Natural killer cell (primary cell): ENCODE measurements around the gene LRTM1. TPM values are rescaled to one million over a fixed set of nuclear protein-coding genes. Genes with fewer than 3 reads are reported as not detected.

Experiments
- ATAC-seq, 3 donors: fragments of 150-1000 bp in 2 of 3; fragments of 200-7000 bp in 1 of 3; cut with Tn5 transposase; 1 replicate in 1 of 3; 2 replicates in 2 of 3; pipeline ENCODE4 v1.10.0; 2021; ENCODE audit warnings: mild to moderate bottlenecking in 2 of 3, moderate library complexity in 2 of 3
- DNase-seq, 2 donors: peaks; one replicate each; pipeline versions ENCODE4 v3.0.0 to v3.0.0-alpha.2; 2013 to 2021; ENCODE audit warnings: mixed read lengths in 1 of 2
- H3K27ac ChIP-seq: one replicate; pipeline ENCODE4 v1.5.1; 2013; ENCODE audit warnings: mild to moderate bottlenecking, low read length
- H3K27me3 ChIP-seq: one replicate; pipeline ENCODE4 v1.6.1; 2013; ENCODE audit warnings: low read length; ENCODE audit not compliant: control insufficient read depth, insufficient read depth
- H3K36me3 ChIP-seq: one replicate; pipeline ENCODE4 v1.6.1; 2013; ENCODE audit warnings: low read length; ENCODE audit not compliant: control insufficient read depth, insufficient read depth
- H3K4me1 ChIP-seq: one replicate; pipeline ENCODE4 v1.6.1; 2013; ENCODE audit warnings: low read length; ENCODE audit not compliant: control insufficient read depth, insufficient read depth
- H3K4me3 ChIP-seq: one replicate; pipeline ENCODE4 v1.5.1; 2013; ENCODE audit warnings: low read length
- H3K9me3 ChIP-seq: one replicate; pipeline ENCODE4 v1.6.1; 2013; ENCODE audit warnings: low read length; ENCODE audit not compliant: control insufficient read depth, insufficient read depth
- H3K27ac Mint-ChIP-seq, 2 donors: one replicate each; pipeline ENCODE4 v1.8.0; 2022; ENCODE audit warnings: mild to moderate bottlenecking in 2 of 2, mixed read lengths in 2 of 2, moderate library complexity in 1 of 2
- H3K27me3 Mint-ChIP-seq, 2 donors: one replicate each; pipeline ENCODE4 v1.8.0; 2022; ENCODE audit warnings: low read depth in 2 of 2, mixed read lengths in 2 of 2
- H3K36me3 Mint-ChIP-seq: one replicate; pipeline ENCODE4 v1.8.0; 2022; ENCODE audit warnings: mixed read lengths
- H3K4me1 Mint-ChIP-seq, 2 donors: one replicate each; pipeline ENCODE4 v1.8.0; 2022; ENCODE audit warnings: mixed read lengths in 2 of 2
- H3K4me3 Mint-ChIP-seq: one replicate; pipeline ENCODE4 v1.8.0; 2022; ENCODE audit warnings: mild to moderate bottlenecking, moderate library complexity, mixed read lengths
- H3K9me3 Mint-ChIP-seq, 2 donors: one replicate each; pipeline ENCODE4 v1.8.0; 2022; ENCODE audit warnings: mixed read lengths in 2 of 2
- WGBS: methylation state at CpG from one replicate; pipeline ENCODE4 v1.1.7; 2013; ENCODE audit warnings: missing lambda C conversion rate; ENCODE audit not compliant: insufficient coverage; 5-methylcytosine and 5-hydroxymethylcytosine counted together
- intact Hi-C: fragments of 100-400 bp; cut with micrococcal nuclease; formaldehyde crosslinking; loops from one replicate; pipeline ENCODE4 v1.14.2; 2022
- total RNA-seq, 4 donors: library from RNA; stranded (reverse); fragments of 120-200 nt in 1 of 4; gene quantifications; one replicate each; pipeline versions ENCODE4 v1.2.3 to v1.2.4, GENCODE V29; 2013 to 2022
- TF ChIP-seq, protein P1 (sequence below): fragments of 200-600 bp; IDR thresholded peaks from one replicate; pipeline ENCODE4 v1.8.0; 2022; ENCODE audit warnings: antibody characterized with exemption

LRTM1 gene
- total RNA-seq = not detected
- 0.07 TPM for total RNA-seq (2013)

DNA sequence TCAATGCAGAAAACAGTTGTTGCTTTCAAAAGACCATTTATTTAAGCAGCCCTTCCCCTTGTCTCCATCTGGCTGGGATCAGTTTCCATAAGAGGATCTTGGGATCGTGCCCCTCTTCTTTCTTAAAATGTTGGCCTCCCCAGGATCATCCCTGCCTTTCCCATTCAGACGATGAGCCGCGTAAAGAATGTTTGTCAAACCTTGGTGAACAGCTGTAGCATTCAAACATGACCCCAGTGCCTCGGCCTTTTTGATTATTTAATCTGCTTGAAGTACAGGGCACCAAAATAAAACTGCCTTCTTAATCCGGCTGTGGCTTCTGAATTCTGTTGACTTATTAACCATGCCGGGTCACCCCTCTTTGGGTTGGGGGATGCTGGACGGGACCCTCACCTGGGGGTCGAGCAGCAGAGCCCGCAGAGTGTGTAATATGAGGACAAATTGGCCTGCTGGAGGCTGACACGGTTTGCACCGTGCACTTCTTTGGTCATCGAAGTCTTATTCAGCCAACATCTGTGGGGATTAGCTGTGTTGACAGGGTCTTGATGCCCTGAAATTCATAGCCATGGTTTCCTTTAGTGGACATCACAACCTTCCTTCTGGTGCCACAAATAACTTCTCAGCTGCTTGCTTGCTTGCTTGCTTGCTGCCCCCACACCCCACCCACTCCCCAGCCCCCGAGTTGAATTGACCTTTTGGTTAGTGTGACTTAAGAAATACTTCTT, at the start of gene LRTM1:
Gene LRTM1, minus strand, starts transcription at position 14 of the 725 bp plus-strand sequence. CDS start 148 bp downstream, outside the sequence.
- H3K4me3 Mint-ChIP-seq = no peak within 1 kb of the TSS
- no peaks in the 10 kb centered on the region for H3K4me1 Mint-ChIP-seq

DNA sequence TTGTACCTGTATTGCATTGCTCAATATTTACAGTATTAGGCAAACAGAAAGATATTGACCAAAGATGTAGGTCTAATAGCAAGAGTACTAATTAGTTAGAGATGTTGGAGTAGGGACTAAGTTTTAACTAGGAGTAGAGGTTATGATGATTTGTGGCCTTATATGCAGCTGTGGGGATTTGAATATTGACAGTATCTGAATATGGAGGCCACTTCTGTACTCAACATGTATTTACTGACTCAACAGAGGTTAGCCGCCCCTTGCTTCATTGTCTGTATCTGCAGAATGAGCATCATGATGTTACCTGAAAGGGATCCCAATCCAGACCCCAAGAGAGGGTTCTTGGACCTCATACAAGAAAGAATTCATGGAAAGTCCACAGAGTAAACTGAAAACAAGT, 49.6 kb upstream of the LRTM1 start:
- intact Hi-C loops = no loop called here
- Histone ChIP-seq H3K4me1 (no peaks in the 10 kb centered on the region), H3K27me3 (no peaks in the 10 kb centered on the region), H3K9me3 (no peaks in the 10 kb centered on the region), H3K36me3 (no peaks in the 10 kb centered on the region), H3K4me3 (no peak overlapping the region), H3K27ac (no peak overlapping the region)
- DNase-seq (no peak), ATAC-seq (no peak)
- H3K27me3 Mint-ChIP-seq = no peaks in the 10 kb centered on the region
- H3K9me3 Mint-ChIP-seq = peaks cover 8% of the 10 kb centered on the region in 2 donors
- WGBS = 89% methylated on average over 1 of the region's 1 CpG
- no peaks in the 10 kb centered on the region for H3K36me3 Mint-ChIP-seq
- H3K27ac Mint-ChIP-seq = no peak overlapping the region
- TF ChIP-seq, protein P1, sequence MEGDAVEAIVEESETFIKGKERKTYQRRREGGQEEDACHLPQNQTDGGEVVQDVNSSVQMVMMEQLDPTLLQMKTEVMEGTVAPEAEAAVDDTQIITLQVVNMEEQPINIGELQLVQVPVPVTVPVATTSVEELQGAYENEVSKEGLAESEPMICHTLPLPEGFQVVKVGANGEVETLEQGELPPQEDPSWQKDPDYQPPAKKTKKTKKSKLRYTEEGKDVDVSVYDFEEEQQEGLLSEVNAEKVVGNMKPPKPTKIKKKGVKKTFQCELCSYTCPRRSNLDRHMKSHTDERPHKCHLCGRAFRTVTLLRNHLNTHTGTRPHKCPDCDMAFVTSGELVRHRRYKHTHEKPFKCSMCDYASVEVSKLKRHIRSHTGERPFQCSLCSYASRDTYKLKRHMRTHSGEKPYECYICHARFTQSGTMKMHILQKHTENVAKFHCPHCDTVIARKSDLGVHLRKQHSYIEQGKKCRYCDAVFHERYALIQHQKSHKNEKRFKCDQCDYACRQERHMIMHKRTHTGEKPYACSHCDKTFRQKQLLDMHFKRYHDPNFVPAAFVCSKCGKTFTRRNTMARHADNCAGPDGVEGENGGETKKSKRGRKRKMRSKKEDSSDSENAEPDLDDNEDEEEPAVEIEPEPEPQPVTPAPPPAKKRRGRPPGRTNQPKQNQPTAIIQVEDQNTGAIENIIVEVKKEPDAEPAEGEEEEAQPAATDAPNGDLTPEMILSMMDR = no peak
- no peaks in the 10 kb centered on the region for H3K4me1 Mint-ChIP-seq
- no peak overlapping the region for H3K4me3 Mint-ChIP-seq

More for the DNA sequence above, at the start of gene LRTM1:
- Histone ChIP-seq H3K4me3 (no peak within 1 kb of the TSS), H3K9me3 (no peaks in the 10 kb centered on the region), H3K27me3 (no peaks in the 10 kb centered on the region), H3K4me1 (no peaks in the 10 kb centered on the region), H3K36me3 (no peaks in the 10 kb centered on the region), H3K27ac (no peak within 1 kb of the TSS)
- no peak for DNase-seq
- Mint-ChIP-seq H3K27me3 (no peaks in the 10 kb centered on the region), H3K27ac (no peak within 1 kb of the TSS), H3K9me3 (peaks cover 0 to 1% of the 10 kb centered on the region in 2 donors), H3K36me3 (no peaks in the 10 kb centered on the region)
- intact Hi-C loops = no loop called here
- 82% methylated on average over 14 of the region's 14 CpGs for WGBS
- TF ChIP-seq, protein P1 = no peak
- ATAC-seq = no peak

DNA sequence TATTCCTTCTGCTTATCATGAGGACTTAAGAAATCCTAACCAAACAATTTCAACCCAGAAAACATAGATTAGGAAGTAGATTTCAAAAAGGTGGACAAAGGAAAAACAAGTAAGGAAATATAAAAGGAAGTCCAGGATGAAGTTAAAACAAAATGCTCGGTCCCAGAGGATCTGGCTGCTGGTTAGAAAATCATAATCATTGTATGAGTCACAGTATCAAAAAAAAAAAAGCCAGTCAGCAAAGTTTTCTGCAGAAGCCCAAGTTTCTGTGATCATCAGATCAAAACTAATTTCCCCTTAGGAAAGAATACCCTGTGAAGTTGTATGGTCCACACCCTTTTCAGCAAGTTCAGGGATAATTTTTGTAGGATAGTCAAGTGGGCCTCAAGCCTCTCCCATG, 43.0 kb upstream of the LRTM1 start:
- Histone ChIP-seq H3K27ac (no peak overlapping the region), H3K27me3 (no peaks in the 10 kb centered on the region), H3K4me1 (peaks cover 5% of the 10 kb centered on the region), H3K9me3 (peaks cover 2% of the 10 kb centered on the region), H3K36me3 (no peaks in the 10 kb centered on the region), H3K4me3 (no peak overlapping the region)
- Mint-ChIP-seq H3K27me3 (no peaks in the 10 kb centered on the region), H3K4me3 (no peak overlapping the region), H3K9me3 (peaks cover 8 to 11% of the 10 kb centered on the region in 2 donors), H3K36me3 (no peaks in the 10 kb centered on the region), H3K4me1 (no peaks in the 10 kb centered on the region), H3K27ac (no peak overlapping the region)
- intact Hi-C loops = no loop called here
- 100% methylated on average over 1 of the region's 1 CpG for WGBS
- TF ChIP-seq, protein P1 = no peak
- ATAC-seq (no peak), DNase-seq (no peak)

DNA sequence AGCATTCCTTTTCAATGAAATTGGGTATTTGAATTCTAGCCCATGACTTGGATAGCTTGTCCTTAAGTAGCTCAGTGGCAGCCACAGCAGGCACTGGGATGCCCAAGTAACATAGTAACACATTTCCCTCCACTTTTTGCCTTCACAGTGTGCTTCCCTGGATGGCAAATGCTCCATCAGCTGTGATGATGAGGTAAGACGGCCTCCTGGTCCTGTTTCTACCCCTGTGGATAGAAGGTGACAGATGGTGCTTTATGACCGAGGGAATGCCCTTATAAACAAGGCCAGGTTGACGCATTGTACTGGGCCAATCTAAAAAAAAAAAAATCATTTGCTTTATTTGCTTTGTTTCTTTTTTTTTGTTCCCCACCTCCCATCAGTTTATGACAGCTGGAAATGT, 41.8 kb upstream of the LRTM1 start:
- Histone ChIP-seq H3K36me3 (no peaks in the 10 kb centered on the region), H3K9me3 (peaks cover 3% of the 10 kb centered on the region), H3K27ac (no peak overlapping the region), H3K4me3 (no peak overlapping the region), H3K27me3 (no peaks in the 10 kb centered on the region), H3K4me1 (peaks cover 12% of the 10 kb centered on the region)
- ATAC-seq (no peak), DNase-seq (no peak)
- H3K4me1 Mint-ChIP-seq = no peaks in the 10 kb centered on the region
- H3K36me3 Mint-ChIP-seq = no peaks in the 10 kb centered on the region
- intact Hi-C loops = no loop called here
- 91% methylated on average over 3 of the region's 3 CpGs for WGBS
- H3K27ac Mint-ChIP-seq = no peak overlapping the region
- TF ChIP-seq, protein P1 = no peak
- H3K4me3 Mint-ChIP-seq = no peak overlapping the region
- peaks cover 8 to 15% of the 10 kb centered on the region in 2 donors for H3K9me3 Mint-ChIP-seq
- H3K27me3 Mint-ChIP-seq = no peaks in the 10 kb centered on the region
